Measurements from ENCODE around the gene UFC1.

UFC1 gene

GRCh38 chr1:161185282-161185682 lies 31.5 kb downstream of the UFC1 start:
- Histone ChIP-seq H3K9me3 (ENCODE audit: control insufficient read depth, insufficient read depth, low read depth, low read length) (no peaks in the 10 kb centered on the region), H3K4me1 (ENCODE audit: control insufficient read depth, insufficient read depth, low read length) (no peaks in the 10 kb centered on the region), H3K27ac (ENCODE audit: low read depth, low read length) (no peak overlapping the region), H3K27me3 (ENCODE audit: control insufficient read depth, insufficient read depth, low read length) (no peaks in the 10 kb centered on the region), H3K36me3 (ENCODE audit: control insufficient read depth, insufficient read depth, low read length) (no peaks in the 10 kb centered on the region), H3K9ac (ENCODE audit: low read length) (no peak overlapping the region), H3K4me3 (ENCODE audit: low read depth, low read length) (no peak overlapping the region)

GRCh38 chr1:161185732-161186311 lies 32.0 kb downstream of the UFC1 start:
- H3K36me3 ChIP-seq (ENCODE audit: control insufficient read depth, insufficient read depth, low read length): no peaks in the 10 kb centered on the region
- no peaks in the 10 kb centered on the region for H3K27me3 ChIP-seq (ENCODE audit: control insufficient read depth, insufficient read depth, low read length)
- no peak overlapping the region for H3K4me3 ChIP-seq (ENCODE audit: low read depth, low read length)
- H3K4me1 ChIP-seq (ENCODE audit: control insufficient read depth, insufficient read depth, low read length): no peaks in the 10 kb centered on the region
- H3K9ac ChIP-seq (ENCODE audit: low read length): no peak overlapping the region
- no peak overlapping the region for H3K27ac ChIP-seq (ENCODE audit: low read depth, low read length)
- H3K9me3 ChIP-seq (ENCODE audit: control insufficient read depth, insufficient read depth, low read depth, low read length): no peaks in the 10 kb centered on the region

- Histone ChIP-seq H3K36me3 (ENCODE audit: control insufficient read depth, insufficient read depth, low read length) (peaks cover 11% of the 10 kb centered on the region), H3K9me3 (ENCODE audit: control insufficient read depth, insufficient read depth, low read depth, low read length) (no peaks in the 10 kb centered on the region), H3K9ac (ENCODE audit: low read length) (no peak overlapping the region), H3K4me3 (ENCODE audit: low read depth, low read length) (no peak overlapping the region), H3K4me1 (ENCODE audit: control insufficient read depth, insufficient read depth, low read length) (peaks cover 6% of the 10 kb centered on the region), H3K27ac (ENCODE audit: low read depth, low read length) (no peak overlapping the region), H3K27me3 (ENCODE audit: control insufficient read depth, insufficient read depth, low read length) (no peaks in the 10 kb centered on the region)
Measured at GRCh38 chr1:161187311-161187710, 33.5 kb downstream of the UFC1 start.

DNA sequence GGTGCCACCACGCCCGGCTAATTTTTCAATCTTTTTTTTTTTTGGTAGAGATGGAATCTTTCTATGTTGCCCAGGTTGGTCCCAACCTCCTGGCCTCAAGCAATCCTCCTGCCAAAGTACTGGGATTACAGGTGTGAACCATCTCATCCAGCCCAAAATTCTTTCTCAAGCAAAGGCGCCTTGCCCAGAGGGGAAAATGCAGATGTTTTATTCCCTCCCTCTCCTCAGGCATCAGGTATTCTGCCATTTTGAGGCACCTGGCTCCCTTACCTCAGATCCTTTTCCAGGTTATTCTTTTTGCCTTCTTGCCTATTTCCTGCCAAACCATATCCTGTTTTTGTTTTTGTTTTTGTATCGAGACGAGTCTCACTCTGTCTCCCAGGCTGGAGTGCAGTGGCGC lies 34.6 kb downstream of the UFC1 start:
- Histone ChIP-seq H3K36me3 (ENCODE audit: control insufficient read depth, insufficient read depth, low read length) (peaks cover 11% of the 10 kb centered on the region), H3K27me3 (ENCODE audit: control insufficient read depth, insufficient read depth, low read length) (no peaks in the 10 kb centered on the region), H3K9me3 (ENCODE audit: control insufficient read depth, insufficient read depth, low read depth, low read length) (no peaks in the 10 kb centered on the region), H3K4me3 (ENCODE audit: low read depth, low read length) (no peak overlapping the region), H3K9ac (ENCODE audit: low read length) (no peak overlapping the region), H3K4me1 (ENCODE audit: control insufficient read depth, insufficient read depth, low read length) (peaks cover 6% of the 10 kb centered on the region), H3K27ac (ENCODE audit: low read depth, low read length) (no peak overlapping the region)

DNA sequence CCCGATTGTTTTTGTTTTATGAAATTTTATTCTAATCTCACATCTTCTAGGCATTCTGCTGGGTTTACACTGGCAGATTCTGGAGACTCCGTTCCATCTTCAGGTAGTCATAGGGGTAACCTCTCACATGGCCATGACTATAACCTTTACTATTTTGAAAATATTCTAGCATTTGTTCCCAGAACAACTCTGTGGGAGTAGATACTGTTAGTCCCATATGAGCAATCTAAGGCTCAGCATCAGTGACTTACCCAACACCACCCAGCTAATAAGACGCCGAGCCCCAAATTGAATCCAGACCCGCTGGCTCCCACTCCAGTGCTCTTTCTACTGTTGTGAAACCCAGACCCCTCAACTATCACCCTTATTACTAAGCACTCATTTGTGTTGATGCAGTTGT lies 35.3 kb downstream of the UFC1 start:
- Histone ChIP-seq H3K36me3 (ENCODE audit: control insufficient read depth, insufficient read depth, low read length) (peaks cover 11% of the 10 kb centered on the region), H3K9ac (ENCODE audit: low read length) (no peak overlapping the region), H3K4me3 (ENCODE audit: low read depth, low read length) (no peak overlapping the region), H3K27ac (ENCODE audit: low read depth, low read length) (no peak overlapping the region), H3K27me3 (ENCODE audit: control insufficient read depth, insufficient read depth, low read length) (no peaks in the 10 kb centered on the region), H3K9me3 (ENCODE audit: control insufficient read depth, insufficient read depth, low read depth, low read length) (no peaks in the 10 kb centered on the region), H3K4me1 (ENCODE audit: control insufficient read depth, insufficient read depth, low read length) (peaks cover 6% of the 10 kb centered on the region)

GRCh38 chr1:161190962-161191521 lies 37.3 kb downstream of the UFC1 start:
- H3K27me3 ChIP-seq (ENCODE audit: control insufficient read depth, insufficient read depth, low read length): no peaks in the 10 kb centered on the region
- no peak overlapping the region for H3K4me3 ChIP-seq (ENCODE audit: low read depth, low read length)
- H3K9ac ChIP-seq (ENCODE audit: low read length): no peak overlapping the region
- H3K9me3 ChIP-seq (ENCODE audit: control insufficient read depth, insufficient read depth, low read depth, low read length): no peaks in the 10 kb centered on the region
- H3K27ac ChIP-seq (ENCODE audit: low read depth, low read length): no peak overlapping the region
- peaks cover 6% of the 10 kb centered on the region for H3K4me1 ChIP-seq (ENCODE audit: control insufficient read depth, insufficient read depth, low read length)
- peaks cover 18% of the 10 kb centered on the region for H3K36me3 ChIP-seq (ENCODE audit: control insufficient read depth, insufficient read depth, low read length)

- H3K36me3 ChIP-seq (ENCODE audit: control insufficient read depth, insufficient read depth, low read length): peaks cover 21% of the 10 kb centered on the region
- H3K9ac ChIP-seq (ENCODE audit: low read length): no peak overlapping the region
- H3K27ac ChIP-seq (ENCODE audit: low read depth, low read length): no peak overlapping the region
- H3K9me3 ChIP-seq (ENCODE audit: control insufficient read depth, insufficient read depth, low read depth, low read length): no peaks in the 10 kb centered on the region
- H3K4me1 ChIP-seq (ENCODE audit: control insufficient read depth, insufficient read depth, low read length): peaks cover 12% of the 10 kb centered on the region
- no peaks in the 10 kb centered on the region for H3K27me3 ChIP-seq (ENCODE audit: control insufficient read depth, insufficient read depth, low read length)
- H3K4me3 ChIP-seq (ENCODE audit: low read depth, low read length): no peak overlapping the region
Measured at GRCh38 chr1:161191971-161192370, 38.2 kb downstream of the UFC1 start.

GRCh38 chr1:161192476-161193465 lies 39.0 kb downstream of the UFC1 start:
- Histone ChIP-seq H3K4me3 (ENCODE audit: low read depth, low read length) (no peak overlapping the region), H3K36me3 (ENCODE audit: control insufficient read depth, insufficient read depth, low read length) (peaks cover 21% of the 10 kb centered on the region), H3K27me3 (ENCODE audit: control insufficient read depth, insufficient read depth, low read length) (no peaks in the 10 kb centered on the region), H3K27ac (ENCODE audit: low read depth, low read length) (no peak overlapping the region), H3K9ac (ENCODE audit: low read length) (no peak overlapping the region), H3K4me1 (ENCODE audit: control insufficient read depth, insufficient read depth, low read length) (peaks cover 20% of the 10 kb centered on the region), H3K9me3 (ENCODE audit: control insufficient read depth, insufficient read depth, low read depth, low read length) (no peaks in the 10 kb centered on the region)

GRCh38 chr1:161193561-161194235 lies 39.9 kb downstream of the UFC1 start:
- Histone ChIP-seq H3K36me3 (ENCODE audit: control insufficient read depth, insufficient read depth, low read length) (peaks cover 21% of the 10 kb centered on the region), H3K4me3 (ENCODE audit: low read depth, low read length) (no peak overlapping the region), H3K27ac (ENCODE audit: low read depth, low read length) (no peak overlapping the region), H3K9ac (ENCODE audit: low read length) (no peak overlapping the region), H3K4me1 (ENCODE audit: control insufficient read depth, insufficient read depth, low read length) (peaks cover 29% of the 10 kb centered on the region), H3K9me3 (ENCODE audit: control insufficient read depth, insufficient read depth, low read depth, low read length) (no peaks in the 10 kb centered on the region), H3K27me3 (ENCODE audit: control insufficient read depth, insufficient read depth, low read length) (no peaks in the 10 kb centered on the region)

GRCh38 chr1:161195171-161195570 lies 41.4 kb downstream of the UFC1 start:
- no peaks in the 10 kb centered on the region for H3K27me3 ChIP-seq (ENCODE audit: control insufficient read depth, insufficient read depth, low read length)
- H3K9ac ChIP-seq (ENCODE audit: low read length): no peak overlapping the region
- peaks cover 44% of the 10 kb centered on the region for H3K4me1 ChIP-seq (ENCODE audit: control insufficient read depth, insufficient read depth, low read length)
- H3K4me3 ChIP-seq (ENCODE audit: low read depth, low read length): no peak overlapping the region
- H3K36me3 ChIP-seq (ENCODE audit: control insufficient read depth, insufficient read depth, low read length): peaks cover 21% of the 10 kb centered on the region
- H3K27ac ChIP-seq (ENCODE audit: low read depth, low read length): no peak overlapping the region
- no peaks in the 10 kb centered on the region for H3K9me3 ChIP-seq (ENCODE audit: control insufficient read depth, insufficient read depth, low read depth, low read length)
